CD4-positive, alpha-beta T cell treated with Interleukin-1 beta for 1 hour (primary cell): ENCODE results near the gene DGCR6.
A peak's percentile ranks its signal among the peaks of the same experiment; 100 is the strongest.
"Not testable (repeated sequence)": the region's sequence is repeated elsewhere in the genome, so short reads cannot be mapped to it uniquely, and the experiment has no call there.

Experiments used
- DNase-seq, 2 donors: peaks; one replicate each; pipeline ENCODE4 v3.0.0-alpha.2; 2020 to 2022

DGCR6 gene

DNA sequence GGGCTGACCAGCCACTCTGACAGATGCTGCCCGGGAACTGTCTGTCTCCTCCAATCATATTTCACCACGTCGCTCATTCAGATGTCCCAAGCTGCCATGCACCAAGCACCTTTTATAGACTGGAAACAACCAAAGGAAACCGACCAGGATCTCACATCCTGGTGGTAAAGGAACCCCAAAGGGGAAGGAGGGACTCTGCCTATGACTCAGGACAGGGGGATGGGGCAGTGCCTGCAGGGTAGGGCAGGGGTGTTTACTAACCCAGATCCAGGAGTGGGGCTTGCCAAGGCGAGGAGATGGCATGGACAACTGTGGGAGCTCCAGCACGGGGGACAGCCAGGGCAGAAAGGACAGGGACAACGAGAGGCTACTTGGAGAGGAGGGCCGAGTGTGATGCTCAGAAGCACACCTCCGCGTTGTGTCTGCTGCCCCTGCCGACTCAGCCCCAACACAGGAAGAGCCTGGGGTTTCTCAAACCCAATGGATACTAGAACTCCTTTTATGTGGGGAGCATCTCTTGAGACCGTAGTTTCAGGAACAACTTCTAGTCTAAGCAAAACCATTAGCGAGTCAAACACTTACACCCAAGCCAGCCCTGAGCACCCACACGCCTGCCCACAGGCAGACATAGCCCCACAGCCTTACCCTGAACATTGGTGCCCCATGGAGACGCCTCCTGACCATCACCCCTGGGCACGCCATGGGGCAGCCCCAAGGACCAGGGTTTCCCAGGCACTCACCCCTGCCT, 26.0 kb downstream of the DGCR6 start:
- DNase-seq = no peak

DNA sequence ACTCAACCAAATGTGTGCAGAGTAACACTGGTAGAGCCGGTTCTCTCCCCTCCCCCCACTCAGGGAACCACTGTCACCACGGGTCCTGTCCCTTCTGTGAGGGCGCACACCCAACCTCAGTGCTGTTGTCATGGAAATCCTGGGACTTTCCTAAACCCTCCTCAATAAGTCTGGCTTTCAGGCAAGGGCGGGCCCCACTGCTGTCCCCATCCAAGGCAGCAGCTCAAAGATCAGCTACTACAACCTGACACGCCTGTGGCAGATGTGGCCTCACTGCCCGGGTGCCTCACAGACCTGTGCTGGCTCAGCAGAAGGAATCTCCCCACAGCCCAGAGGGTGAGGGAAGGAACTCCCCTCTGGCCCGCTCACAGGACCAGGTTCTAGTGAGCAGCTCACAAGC, 27.8 kb downstream of the DGCR6 start:
- no peak for DNase-seq

GRCh38 chr22:18934688-18935087, 28.6 kb downstream of the DGCR6 start:
- DNase-seq = not testable (repeated sequence)

DNA sequence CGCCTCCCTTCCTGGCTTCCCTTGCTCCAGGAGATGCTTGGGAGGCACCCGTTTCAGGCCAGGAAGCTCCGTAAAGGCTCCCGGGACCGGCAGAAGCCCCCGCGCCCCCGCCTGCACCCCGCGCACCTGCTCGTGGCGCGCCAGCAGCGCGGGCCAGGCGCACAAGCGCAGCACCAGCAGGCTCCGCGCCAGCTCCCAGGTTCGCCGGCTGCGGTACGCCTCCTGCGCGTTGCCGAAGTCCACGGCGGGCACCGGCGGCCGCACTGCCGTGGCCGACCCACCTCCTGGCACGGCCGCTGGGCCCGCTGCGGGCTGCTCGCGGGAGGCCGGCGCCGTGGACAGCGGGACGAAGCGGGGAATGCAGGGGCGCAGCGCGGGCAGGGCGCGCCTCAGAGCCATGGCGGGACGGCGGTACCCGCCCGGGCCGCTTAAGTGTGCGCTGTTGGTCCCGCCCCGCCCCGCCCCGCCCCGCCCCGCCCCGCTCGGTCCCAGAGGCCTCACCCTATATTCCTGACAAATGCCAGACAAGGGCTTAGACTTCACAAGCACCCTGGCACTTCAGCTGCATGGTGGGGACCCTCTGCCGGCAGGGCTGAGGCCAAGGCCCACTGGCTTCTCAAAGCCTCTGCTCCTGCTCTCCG, 29.9 kb downstream of the DGCR6 start, which contains the start of gene PRODH:
PRODH (minus strand) TSS at position 405 of the 641 bp plus-strand sequence; CDS start at position 399, 6 bp downstream.
- DNase-seq = no peak

DNA sequence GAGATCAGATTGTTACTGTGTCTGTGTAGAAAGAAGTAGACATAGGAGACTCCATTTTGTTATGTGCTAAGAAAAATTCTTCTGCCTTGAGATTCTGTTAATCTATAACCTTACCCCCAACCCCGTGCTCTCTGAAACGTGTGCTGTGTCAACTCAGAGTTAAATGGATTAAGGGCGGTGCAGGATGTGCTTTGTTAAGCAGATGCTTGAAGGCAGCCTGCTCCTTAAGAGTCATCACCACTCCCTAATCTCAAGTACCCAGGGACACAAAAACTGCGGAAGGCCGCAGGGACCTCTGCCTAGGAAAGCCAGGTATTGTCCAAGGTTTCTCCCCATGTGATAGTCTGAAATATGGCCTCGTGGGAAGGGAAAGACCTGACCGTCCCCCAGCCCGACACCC, 32.6 kb downstream of the DGCR6 start:
- DNase-seq = not testable (repeated sequence)

DNA sequence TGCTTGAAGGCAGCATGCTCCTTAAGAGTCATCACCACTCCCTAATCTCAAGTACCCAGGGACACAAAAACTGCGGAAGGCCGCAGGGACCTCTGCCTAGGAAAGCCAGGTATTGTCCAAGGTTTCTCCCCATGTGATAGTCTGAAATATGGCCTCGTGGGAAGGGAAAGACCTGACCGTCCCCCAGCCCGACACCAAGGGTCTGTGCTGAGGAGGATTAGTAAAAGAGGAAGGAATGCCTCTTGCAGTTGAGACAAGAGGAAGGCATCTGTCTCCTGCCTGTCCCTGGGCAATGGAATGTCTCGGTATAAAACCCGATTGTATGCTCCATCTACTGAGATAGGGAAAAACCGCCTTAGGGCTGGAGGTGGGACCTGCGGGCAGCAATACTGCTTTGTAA, 41.0 kb downstream of the DGCR6 start:
- DNase-seq = not testable (repeated sequence)

DNA sequence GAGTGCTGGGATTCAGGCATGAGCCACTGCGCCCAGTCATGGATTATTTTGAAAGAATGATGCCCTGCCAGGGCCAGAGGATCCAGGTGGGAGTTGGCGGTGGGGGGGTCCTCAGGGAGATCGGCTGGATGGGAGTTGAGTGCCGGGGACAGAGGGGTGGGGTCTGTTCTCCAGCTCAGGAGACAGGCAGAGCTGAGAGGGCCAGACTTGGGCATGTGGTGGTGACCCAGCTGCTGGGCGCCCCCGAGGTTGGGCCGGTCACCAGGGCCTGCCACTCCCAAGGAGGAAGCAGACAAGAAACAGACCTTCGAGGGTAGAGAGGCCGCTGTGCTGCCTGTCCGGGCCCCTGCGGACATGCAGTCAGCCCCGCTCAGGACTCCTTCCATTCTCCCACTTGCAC, 41.8 kb downstream of the DGCR6 start:
- DNase-seq = no peak

- no peak for DNase-seq
These were observed 44.0 kb downstream of the DGCR6 start for GRCh38 chr22:18950141-18950540.

DNA sequence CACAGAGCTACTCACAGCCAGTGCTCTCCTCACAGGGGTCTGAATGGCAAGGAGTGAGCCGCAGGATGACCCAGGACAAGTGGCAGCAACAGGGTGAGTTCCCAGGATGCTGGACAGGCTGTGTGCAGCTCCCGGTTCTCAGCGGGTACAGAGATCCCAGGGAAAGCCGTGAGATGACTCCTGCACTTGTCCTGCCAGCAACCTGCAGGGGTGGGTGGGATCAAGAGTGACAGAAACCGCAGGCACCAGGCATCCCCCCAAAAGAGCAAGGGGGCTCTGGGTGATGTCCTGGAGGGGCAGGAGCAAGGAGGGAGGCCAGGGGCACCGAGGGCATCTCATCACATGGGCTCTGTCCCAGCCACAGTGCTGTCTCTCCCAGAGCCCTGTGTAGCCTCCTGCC, 45.9 kb downstream of the DGCR6 start:
- no peak for DNase-seq

DNA sequence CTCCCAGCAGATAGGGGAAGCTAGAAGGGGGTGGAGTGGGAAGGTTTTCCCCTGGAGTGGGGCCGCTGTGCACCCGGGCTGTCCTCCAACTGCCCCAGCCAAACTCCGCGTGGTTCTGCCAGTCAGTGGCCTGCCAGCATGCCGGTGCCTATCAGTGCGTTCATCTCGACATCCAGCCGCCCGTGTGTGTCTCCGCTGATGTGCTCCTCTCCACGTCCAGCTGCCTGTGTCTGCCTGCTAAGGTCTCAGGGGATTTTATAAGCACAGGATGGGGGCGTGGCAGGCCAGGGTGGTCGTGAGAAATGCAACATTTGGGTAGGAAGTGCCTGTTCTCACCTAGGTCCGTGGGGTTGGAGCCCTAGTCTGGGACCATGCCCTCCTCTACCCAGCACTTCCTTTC, 47.0 kb downstream of the DGCR6 start:
- DNase-seq = not testable (repeated sequence)

GRCh38 chr22:18954303-18954989, 48.3 kb downstream of the DGCR6 start:
- DNase-seq = peak; percentile 49

DNA sequence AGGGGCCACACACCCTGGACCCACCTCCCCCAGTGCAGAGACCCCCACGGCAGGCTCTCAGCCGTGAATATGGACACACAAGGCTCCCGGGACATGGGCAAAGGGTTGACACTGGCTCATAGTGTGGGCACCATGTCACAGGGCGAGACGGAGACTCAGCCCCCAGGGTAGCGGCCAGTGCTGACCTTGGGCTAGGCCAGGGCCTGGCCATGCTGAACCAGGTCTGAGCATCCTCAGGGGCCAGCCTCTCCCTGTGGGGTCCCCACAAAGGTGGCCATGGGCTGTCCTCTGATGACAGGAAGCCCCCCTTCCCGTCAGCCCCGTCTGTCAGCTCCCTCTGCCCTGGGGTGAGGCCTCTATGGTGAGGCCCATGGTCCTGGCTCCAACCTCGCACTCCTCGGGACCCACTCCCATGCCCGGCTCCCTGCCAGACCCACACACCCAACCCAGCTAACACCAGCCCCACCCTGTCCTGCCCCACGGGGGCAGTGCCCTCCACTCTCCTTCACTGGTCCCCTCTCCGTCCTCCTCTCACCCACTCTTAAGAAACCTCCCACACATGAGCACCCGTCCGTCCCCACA, 49.0 kb downstream of the DGCR6 start:
- DNase-seq = no peak

GRCh38 chr22:18955696-18956095, 49.6 kb downstream of the DGCR6 start:
- no peak for DNase-seq

GRCh38 chr22:18956121-18956895, 50.2 kb downstream of the DGCR6 start:
- not testable (repeated sequence) for DNase-seq

DNA sequence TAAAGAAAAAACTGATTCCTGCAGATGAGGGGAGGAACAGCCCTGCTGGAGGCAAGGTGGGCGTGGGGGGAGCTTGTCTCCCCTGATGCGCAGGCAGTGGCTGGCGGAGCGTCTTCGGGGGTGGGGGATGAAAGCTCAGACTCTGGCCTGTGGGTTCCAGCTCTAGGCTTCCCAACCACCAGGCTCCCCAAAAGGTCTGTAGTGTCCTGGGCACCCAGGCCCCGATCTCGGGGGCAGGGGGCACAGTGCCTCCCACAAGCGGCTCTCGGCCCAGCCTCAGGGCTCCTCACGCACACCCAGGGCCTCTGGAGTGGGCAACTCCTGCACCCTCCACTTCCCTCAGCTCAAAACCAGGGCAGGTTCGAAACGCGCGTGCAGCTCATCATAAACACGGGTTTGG, 50.8 kb downstream of the DGCR6 start:
- DNase-seq = not testable (repeated sequence)

DNA sequence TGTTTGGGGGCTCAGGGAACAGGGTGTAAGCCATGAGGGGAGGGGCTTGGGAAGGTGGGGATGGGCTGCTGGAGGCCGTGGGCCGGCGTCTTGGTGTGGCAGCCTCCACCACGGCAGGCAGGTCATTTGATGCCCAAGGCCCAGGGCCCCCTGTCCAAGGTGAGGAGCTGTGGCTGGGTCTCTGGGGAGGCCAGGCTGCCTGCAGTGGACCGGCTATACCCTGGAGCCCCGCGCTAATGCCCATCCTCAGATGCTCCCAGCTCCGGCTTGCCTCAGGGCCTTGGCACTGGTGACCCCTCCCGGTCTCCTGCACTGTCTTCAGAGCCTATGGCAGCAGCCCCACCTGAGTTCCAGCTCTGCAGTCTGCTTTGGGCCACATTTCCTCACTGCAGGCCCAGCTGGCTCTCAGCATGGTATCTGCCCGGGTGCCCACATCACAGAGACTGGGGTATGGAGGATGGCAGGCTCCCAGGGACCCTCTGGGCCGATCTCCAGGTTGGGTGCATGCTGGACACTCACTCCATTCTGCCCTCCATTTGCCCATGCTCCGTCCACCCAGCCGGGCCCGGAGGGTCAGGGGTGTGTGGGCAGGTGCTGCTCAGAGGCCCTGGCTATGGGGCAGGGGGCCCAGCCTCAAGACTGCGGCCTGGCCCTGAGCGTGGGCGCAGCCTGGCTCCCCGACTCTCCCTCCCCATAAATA, 51.7 kb downstream of the DGCR6 start:
- not testable (repeated sequence) for DNase-seq

DNA sequence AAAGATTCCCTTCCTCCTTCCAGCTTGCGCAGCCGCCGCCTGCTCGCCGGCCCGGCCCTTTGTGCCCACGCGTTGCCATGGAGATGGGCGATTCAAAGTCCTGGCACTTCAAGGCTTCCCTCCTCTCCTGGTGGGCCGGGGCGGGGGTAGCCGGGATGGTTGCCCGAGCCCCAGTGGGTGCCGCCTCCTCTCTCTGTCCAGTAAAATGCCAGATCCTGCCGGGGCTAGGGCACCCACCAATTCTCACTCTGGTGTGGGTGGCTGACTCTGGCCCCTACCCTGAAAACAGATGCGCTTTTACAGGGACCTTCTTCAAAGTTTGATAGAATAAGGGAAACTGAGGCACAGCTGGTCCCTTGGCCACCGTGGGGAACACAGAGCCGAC, 52.2 kb downstream of the DGCR6 start:
- not testable (repeated sequence) for DNase-seq

DNA sequence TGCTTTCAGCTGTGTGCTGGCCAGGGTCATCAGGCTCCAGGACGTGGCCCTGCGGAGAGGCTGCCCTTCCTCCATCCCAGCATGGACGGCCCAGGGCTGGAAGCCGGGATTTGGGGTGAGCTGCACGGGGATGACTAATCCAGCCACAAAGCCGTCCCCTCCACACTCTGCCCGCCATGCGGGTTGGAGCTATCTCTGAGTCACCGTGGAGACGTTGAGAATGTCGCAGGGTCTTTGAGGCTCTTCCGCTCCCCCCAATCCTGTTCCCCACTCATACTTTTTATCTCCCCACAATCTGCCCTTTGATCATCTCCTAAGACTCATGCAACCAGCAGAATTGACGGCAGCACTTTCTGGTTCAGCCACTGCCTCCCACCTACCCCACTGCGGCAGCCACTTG, 52.6 kb downstream of the DGCR6 start:
- not testable (repeated sequence) for DNase-seq

DNA sequence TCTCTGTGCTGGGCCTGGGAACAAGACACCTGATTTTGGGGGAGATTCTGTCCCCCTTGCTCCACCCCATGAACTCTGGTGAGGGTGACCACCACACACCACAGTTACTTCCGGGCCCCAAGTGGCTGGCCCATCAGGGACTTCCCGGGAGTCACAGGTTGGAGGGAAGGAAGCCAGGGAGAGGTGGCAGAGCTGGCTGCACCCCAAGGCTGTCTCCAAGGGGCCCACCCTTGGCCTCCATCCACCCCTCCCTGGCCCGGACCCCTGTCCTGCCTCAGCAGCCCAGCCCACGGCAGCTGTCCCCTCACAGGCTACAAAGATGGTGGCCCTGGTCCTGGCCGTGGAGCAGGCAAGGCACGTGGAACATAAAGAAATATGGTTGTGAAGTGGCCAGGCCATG, 53.1 kb downstream of the DGCR6 start:
- DNase-seq = not testable (repeated sequence)

- DNase-seq = not testable (repeated sequence)
These were observed 53.6 kb downstream of the DGCR6 start for GRCh38 chr22:18959741-18960140.

DNA sequence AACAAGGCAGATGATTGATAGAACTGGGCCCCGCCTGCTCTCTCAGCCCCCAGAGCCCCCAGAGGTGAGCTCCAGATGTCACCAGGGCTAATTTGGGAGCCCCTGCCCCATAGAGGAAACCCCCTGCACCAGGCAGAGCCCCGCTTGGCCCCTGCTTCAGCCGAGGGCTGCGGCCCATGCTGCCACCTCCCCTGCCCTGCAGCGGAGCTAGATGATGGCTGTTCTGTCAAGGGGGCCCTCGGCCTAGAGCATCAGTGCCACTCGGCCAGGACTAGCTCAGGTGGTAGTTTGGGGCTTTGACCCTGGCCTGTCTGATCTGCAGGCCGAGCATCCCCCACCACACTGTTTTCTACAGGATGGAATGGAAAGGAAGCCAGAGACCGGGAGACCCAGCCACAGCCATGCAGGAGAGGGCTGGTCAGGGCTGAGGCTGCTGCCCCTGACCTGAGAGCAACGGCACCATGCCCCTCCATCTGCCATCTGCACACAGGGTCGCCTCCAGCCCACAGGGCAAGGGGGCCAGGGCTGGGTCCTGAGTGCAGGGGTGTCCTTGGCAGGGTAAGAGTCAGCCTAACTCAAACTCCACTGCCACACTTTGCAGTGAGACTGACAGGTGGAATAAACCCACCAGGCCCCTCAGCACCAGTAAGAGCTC, 54.2 kb downstream of the DGCR6 start:
- DNase-seq = not testable (repeated sequence)
